Subcutaneous adipose tissue (tissue), 4 donors: Measurements from ENCODE around the gene NRGN. TPM values are rescaled to one million over a fixed set of nuclear protein-coding genes. Genes with fewer than 3 reads are reported as not detected.

ENCODE experiments used
- CTCF ChIP-seq: fragments of 450-650 bp; IDR thresholded peaks from one replicate; pipeline ENCODE4 v1.5.1; 2016; ENCODE audit warnings: low read depth, mild to moderate bottlenecking, control low read depth, antibody characterized with exemption, moderate library complexity
- total RNA-seq, 4 donors: library from RNA; depleted of rRNA; stranded (reverse); fragments of >200 nt; gene quantifications; one replicate each; pipeline ENCODE4 v1.1.0, GENCODE V29; 2016

Gene NRGN
- total RNA-seq, 4 donors from 2014 or later, result 1.3 to 2.0 (median 2.0) TPM; not detected in 1

GRCh38 chr11:124727474-124727873, 12.3 kb upstream of the NRGN start:
- TF ChIP-seq CTCF, result no peak

- no peak for TF ChIP-seq CTCF
Observed at GRCh38 chr11:124728134-124728533, 11.6 kb upstream of the NRGN start.

GRCh38 chr11:124729571-124729970, 10.2 kb upstream of the NRGN start:
- TF ChIP-seq CTCF, result no peak

- TF ChIP-seq CTCF, result no peak
Observed at GRCh38 chr11:124732230-124732629, 7.5 kb upstream of the NRGN start.

GRCh38 chr11:124736736-124737135, 3.0 kb upstream of the NRGN start:
- TF ChIP-seq CTCF, result no peak

GRCh38 chr11:124737638-124738305, 2.0 kb upstream of the NRGN start:
- TF ChIP-seq CTCF, result no peak

GRCh38 chr11:124738713-124739478, 846 bp upstream of the NRGN start:
- no peak for TF ChIP-seq CTCF
